Fibroblast of skin of abdomen (primary cell): ENCODE measurements around the gene B3GAT2.

Source experiments
- DNase-seq: peaks from one replicate; pipeline ENCODE4 v3.0.0-alpha.2; 2013

Gene B3GAT2

DNA sequence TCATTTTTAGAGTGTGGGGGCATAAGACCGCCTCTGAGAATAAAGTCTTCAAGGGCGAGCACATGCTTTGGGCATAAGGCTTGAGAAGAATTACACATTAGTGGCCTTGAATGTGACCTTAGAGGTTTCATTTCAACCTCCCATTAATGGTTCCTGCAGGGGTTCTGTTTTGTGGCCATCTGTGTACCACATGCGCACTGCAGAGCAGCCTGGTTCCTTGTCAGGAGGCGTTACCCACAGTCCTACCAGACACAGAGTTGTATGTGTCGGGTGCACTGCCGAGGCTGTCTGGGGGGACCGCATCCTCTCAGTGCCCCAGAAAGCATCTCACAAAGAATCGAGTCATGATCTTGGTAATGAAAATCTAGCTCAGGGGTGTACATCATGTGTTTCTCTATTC lies 115.7 kb downstream of the B3GAT2 start:
- DNase-seq: no peak

DNA sequence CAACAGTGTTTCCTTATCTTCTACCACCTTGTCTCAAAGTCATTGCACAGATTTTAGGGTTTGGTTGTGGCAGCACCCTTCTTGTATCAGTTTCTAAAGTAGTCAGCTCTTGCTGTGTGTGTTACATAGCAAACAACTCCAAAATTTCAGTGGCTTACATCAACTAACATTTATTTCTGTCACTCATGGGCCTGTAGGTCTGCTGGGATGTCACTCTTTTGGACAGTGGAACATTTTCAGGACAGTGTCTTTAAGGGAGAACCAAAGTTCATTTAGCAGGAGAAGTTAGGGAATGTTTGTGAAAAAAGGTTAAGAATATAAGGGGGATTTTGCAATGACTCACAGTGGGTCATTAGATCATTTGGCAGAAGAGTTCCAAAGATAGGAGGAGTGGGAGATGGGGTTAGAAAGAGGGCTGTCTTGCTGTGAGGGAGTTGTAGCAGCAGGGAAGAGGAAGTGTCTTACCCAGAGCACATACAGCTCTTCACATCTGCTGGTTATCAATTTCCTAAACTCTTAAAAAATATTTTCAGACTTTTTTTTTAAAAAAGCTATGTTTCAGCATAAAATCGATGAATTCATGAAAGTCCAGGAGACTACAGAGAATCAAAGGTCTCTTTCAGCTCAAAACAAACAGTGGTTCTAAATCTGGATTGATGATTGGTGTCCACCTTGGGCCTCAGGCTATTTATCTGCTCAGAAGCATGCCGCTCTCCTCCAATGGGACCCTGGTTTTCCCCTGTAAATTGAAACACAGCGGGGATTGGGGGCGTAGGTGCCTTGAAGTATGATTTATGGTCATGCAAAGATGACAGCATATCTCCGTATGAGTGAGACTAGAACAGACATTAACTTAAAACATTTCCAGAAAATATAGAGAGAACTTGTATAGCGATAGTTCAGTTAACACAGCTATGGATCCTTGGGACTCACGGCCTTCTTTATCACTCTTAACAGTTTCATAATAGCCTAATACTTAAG lies 117.3 kb downstream of the B3GAT2 start:
- no peak for DNase-seq

DNA sequence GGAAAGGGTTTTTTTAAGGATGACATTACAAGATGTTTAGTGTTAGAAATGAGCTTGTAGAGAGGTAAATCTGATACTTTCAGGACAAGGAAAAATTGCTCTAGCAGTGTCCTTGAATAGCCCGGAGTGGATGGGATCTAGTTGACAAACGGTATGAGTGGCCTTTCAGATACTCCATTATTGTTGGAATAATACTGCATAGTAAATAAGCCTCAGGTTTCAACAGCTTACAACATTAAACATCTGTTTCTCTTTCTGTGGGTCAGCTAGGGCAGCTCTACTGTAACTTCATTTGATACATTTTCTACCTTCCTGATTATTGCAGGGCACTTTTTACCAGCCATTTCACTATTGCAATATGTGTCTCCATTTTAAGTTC lies 118.0 kb downstream of the B3GAT2 start:
- no peak for DNase-seq

DNA sequence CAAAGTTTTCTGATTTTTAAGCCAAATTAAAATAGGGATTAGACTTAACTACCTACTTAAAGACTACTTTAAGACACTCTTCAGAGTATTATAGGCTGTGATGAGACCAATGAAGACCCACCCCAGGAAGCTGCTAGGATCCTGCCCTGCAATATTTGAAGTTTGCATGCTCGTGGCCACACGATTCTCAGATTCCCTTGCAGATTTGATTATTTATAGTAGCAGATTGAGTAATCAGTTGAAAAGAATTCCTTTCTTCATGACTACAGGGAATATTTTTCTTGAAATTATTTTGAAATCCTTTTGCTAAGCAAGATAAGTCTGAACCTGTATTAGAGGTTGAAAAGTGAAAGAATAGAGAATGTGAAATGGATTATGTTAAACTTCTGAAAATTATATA lies 122.3 kb downstream of the B3GAT2 start:
- DNase-seq: peak; percentile 22

DNA sequence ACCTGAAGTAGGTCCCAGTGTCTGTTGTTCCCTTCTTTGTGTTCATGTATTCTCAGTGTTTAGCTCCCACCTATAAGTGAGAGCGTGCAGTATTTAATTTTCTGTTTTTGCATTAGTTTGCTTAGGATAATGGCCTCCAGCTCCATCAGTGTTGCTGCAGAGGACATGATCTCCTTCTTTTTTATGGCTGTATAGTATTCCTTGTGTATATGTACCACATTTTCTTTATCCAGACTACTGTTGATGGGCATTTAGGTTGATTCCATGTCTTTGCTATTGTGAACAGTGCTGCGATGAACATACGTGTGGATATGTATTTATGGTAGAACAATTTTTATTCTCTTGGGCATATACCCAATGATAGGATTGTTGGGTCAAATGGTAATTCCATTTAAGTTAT lies 125.4 kb downstream of the B3GAT2 start:
- DNase-seq: no peak

DNA sequence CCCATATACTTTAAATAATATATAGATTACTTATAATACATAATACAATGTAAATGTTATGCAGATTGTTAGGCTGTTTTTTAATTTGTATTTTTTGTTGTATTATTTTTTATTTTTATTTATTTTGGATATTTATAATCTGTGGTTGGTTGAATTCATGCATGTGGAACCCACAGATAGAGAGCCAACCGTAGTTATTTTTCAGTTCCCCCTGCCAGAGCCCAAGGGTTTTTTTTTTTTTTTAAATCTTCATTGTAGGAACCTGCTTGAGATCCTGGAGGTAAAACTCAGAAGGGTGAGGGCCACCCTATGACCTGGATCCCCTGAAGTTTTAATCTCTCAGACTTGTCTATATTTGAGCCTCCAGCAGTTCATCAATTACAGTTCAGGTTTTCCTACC lies 133.2 kb downstream of the B3GAT2 start:
- no peak for DNase-seq

DNA sequence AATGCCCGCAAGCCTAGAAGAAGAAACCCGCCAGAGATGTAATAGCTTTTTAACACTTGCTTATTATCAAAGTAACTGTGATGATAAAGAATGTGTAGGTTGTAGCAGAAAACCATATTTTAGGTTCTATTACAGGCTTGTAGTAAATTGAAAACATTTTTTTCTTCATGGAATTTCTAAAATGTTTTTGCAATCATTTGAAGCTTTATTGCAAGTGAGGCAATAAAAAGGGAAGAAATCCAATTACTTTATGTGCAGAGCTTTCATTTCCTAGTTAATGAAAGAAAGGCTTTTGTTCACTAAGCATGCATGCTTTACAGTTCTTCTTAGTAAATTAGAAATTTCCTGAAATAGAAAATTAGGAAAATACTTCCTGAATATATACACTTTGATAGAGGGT lies 135.1 kb downstream of the B3GAT2 start:
- DNase-seq: no peak

DNA sequence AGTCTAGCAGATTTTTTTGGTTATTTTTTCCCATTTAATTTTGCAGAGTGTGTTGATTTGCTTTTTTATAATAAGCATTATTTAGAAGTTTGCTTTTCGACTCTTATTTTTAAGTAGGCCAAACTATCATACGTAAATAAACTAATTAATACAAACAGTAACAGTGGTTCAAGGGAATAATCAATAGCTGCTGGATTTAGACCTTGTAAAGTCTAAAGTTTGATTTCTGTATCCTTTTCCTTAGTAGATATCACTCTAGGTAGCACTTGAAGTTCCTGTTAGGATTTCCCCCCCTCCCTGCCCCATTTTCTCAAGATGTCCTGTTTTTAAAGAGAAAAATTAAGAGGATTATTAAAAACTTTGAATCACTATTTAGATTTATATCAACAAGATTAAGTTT lies 136.1 kb downstream of the B3GAT2 start:
- DNase-seq: no peak

DNA sequence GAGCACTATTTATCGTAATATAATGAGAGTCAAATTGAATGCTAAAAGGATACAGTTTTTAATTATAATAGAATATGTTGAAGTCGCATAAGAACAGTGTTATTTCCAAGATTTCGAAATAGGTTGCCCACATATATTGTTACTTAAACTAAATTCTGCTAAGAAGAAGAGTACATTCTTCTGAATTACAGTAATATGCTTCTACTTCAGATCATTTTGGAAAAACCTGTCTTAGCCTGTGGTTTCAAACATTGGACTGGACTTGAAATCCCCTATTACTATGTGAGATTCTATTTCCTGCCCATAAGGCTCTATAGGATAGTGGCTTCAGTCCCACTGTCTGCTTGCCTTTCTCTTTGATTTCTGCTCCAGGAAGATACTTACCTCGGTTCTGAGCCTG lies 137.2 kb downstream of the B3GAT2 start:
- DNase-seq: no peak

DNA sequence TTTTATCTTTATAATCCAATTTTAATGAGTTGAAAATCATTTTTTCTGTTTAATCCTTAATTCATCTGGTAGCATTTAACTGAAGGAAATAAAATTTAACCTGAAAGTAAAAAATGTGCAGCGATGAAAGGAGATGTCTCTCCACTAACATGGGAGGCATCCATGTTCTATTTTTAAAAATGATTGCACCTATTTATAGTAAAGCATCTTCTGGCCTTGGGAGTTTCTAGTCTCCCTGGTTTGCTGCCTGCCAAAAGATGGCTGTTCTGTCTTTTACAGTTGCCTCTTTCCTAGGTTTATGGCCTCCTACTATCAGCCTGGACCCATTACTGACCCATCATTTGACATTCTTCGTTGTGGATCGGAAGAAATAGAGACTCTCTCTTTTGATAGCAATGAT lies 143.0 kb downstream of the B3GAT2 start:
- no peak for DNase-seq

DNA sequence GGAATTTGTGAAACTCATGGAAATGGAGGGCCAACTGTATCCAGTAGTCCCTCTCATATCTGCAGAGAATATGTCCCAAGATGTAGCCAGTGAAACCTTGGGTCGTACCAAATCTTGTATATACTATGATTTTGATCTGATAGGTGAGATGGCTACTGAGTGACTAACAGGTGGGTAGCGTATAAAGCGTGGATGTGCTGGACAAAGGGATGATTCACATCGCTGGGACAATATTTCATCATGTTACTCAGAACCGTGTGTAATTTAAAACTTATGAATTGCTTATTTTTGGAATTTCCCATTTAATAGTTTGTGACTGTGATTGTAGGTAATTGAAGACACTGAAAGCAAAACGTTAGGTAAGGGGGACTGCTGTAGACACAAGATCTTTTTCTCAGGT lies 145.1 kb downstream of the B3GAT2 start:
- peak; percentile 9 for DNase-seq
